Thyroid gland (tissue), 4 donors: ENCODE results near the gene GRB7. TPM values are rescaled to one million over a fixed set of nuclear protein-coding genes. Genes with fewer than 3 reads are reported as not detected.

Source experiments
- DNase-seq, 2 donors: peaks; one replicate each; pipeline ENCODE4 v3.0.0-alpha.2; 2019
- H3K27ac ChIP-seq, 3 donors: fragments of 200-600 bp; sonication (generic); 1 replicate in 2 of 3; 2 replicates in 1 of 3; pipeline ENCODE4 v1.5.1; 2016 to 2019; ENCODE audit warnings: mild to moderate bottlenecking in 1 of 3, moderate library complexity in 1 of 3
- H3K27me3 ChIP-seq: fragments of 200-600 bp; sonication (generic); one replicate; pipeline ENCODE4 v1.5.1; 2019
- H3K36me3 ChIP-seq, 2 donors: fragments of 200-600 bp; sonication (generic); one replicate each; pipeline ENCODE4 v1.5.1; 2016 to 2019
- H3K4me1 ChIP-seq, 2 donors: fragments of 200-600 bp; sonication (generic); one replicate each; pipeline ENCODE4 v1.5.1; 2017 to 2019
- H3K4me3 ChIP-seq, 3 donors: fragments of 200-600 bp; sonication (generic); replicated peaks in 1 of 3; 1 replicate in 2 of 3; 2 replicates in 1 of 3; pipeline ENCODE4 v1.5.1; 2016; ENCODE audit warnings: mild to moderate bottlenecking in 1 of 3
- H3K9me3 ChIP-seq: fragments of 200-600 bp; sonication (generic); one replicate; pipeline ENCODE4 v1.5.1; 2017
- POLR2A ChIP-seq, 2 donors: fragments of 450-650 bp; IDR thresholded peaks; one replicate each; pipeline ENCODE4 v1.6.1; 2017; ENCODE audit warnings: antibody characterized with exemption in 2 of 2, mild to moderate bottlenecking in 2 of 2, moderate library complexity in 1 of 2
- WGBS, 2 donors: methylation state at CpG; one replicate each; pipeline ENCODE4 v1.1.5; 2017; 5-methylcytosine and 5-hydroxymethylcytosine counted together
- intact Hi-C: fragments of 100-400 bp; cut with DNase I; formaldehyde crosslinking; loops from one replicate; pipeline ENCODE4 v1.15.1; 2023
- total RNA-seq, 4 donors: library from RNA; depleted of rRNA; stranded (reverse); fragments of >200 nt; gene quantifications; one replicate each; pipeline ENCODE4 v1.2.3, GENCODE V29; 2016
- TF ChIP-seq, protein P1 (sequence below), 6 experiments: fragments of 200-600 bp in 3 of 6; fragments of 450-650 bp in 3 of 6; sonication (generic) in 3 of 6; IDR thresholded peaks; one replicate each; pipeline ENCODE4 v1.5.1; 2016 to 2019; ENCODE audit warnings: antibody characterized with exemption in 6 of 6, mild to moderate bottlenecking in 2 of 6, inconsistent platforms in 1 of 6, moderate library complexity in 1 of 6

The GRB7 gene
- total RNA-seq, 4 donors from 2014 or later: 7.1 to 14.0 (median 8.7) TPM

DNA sequence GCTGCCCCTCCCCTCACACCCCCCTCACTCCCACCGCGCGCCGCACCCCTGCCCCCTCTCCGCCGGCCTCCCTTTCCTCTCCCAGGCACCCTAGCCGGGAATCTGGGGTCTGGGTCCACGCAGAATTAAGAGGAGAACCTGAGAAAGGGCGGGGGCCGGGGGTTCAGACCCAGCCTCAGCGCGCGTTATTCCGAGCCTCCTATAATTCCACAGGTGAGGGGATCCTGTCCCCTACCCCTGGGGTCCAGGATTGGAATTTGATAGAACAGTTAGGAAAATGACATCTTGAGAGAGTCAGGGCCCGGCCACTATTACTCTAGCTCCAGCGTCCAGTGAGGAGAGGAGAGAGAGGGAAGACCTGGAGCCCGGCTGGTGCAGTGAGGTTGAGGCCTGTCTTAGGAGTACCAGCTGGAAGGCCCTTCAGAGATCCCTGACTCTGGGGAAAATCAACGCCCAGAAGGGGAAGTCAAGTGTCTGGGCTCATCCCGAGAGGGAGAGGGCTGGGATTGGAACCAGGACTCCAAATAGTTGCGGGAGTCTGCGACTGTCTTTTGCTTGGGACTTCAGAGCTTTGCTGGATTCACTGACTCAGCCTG lies 17.3 kb downstream of the GRB7 start:
- H3K36me3 ChIP-seq: no peaks in the 10 kb centered on the region
- no peaks in the 10 kb centered on the region for H3K27me3 ChIP-seq
- DNase-seq: peak; percentile 19 to 26
- H3K4me3 ChIP-seq: peak overlapping the region in 2 of 3 donors; percentile 62 to 71
- peak overlapping the region; percentile 88 to 90 (median 90) for H3K27ac ChIP-seq
- TF ChIP-seq POLR2A (IDR thresholded peaks at IDR 0.05): no peak
- TF ChIP-seq, protein P1, sequence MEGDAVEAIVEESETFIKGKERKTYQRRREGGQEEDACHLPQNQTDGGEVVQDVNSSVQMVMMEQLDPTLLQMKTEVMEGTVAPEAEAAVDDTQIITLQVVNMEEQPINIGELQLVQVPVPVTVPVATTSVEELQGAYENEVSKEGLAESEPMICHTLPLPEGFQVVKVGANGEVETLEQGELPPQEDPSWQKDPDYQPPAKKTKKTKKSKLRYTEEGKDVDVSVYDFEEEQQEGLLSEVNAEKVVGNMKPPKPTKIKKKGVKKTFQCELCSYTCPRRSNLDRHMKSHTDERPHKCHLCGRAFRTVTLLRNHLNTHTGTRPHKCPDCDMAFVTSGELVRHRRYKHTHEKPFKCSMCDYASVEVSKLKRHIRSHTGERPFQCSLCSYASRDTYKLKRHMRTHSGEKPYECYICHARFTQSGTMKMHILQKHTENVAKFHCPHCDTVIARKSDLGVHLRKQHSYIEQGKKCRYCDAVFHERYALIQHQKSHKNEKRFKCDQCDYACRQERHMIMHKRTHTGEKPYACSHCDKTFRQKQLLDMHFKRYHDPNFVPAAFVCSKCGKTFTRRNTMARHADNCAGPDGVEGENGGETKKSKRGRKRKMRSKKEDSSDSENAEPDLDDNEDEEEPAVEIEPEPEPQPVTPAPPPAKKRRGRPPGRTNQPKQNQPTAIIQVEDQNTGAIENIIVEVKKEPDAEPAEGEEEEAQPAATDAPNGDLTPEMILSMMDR (IDR thresholded peaks at IDR 0.05): no peak
- H3K9me3 ChIP-seq: no peaks in the 10 kb centered on the region
- H3K4me1 ChIP-seq: peaks cover 20 to 38% of the 10 kb centered on the region in 2 donors
- intact Hi-C loops: loop anchor here (5.0 kb wide), 1 partner anchor 133 kb away; no protein-coding TSS in a partner anchor
- 44 to 53% methylated on average over 16 to 18 of the region's 21 CpGs for WGBS, 2 donors

DNA sequence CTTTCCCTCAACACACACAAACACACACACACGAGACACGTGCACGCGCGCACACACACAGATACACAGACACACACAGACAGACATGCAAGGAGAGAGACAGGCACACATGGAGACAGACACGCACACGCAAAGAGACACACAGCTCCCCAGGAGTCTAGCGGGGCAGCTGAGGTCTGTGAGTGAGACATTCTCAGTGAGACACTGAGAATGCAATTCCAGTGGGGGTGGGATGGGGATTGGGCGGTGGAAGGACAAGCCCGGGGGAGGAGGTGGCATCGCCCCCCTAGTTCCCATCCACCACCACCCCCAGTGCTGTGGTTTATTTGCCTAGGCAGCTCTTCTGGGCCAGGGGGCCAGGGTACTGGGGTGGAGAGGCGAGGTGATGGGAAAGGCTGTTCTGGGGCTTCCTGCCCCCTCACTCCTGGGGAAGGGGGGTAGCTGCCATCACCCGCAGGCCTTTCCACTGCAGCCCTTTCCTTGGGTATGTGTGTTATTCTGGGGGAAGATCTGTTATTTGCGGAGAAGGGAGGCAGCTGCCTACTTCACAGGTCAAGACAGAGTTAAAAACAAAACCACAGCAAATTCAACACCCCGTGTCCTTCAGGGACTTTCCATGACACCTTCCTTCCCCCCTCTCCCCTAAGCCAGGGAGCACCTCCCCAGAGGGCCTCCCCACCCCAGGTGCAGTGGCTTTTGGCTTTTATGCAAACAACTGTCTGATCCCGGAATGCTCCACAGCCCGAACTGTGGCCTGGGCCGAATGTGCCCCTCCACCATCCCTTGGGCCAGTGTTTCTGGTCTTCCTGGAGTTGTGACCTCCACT lies 18.0 kb downstream of the GRB7 start:
- no peaks in the 10 kb centered on the region for H3K27me3 ChIP-seq
- intact Hi-C loops: no loop called here
- no peaks in the 10 kb centered on the region for H3K9me3 ChIP-seq
- no peaks in the 10 kb centered on the region for H3K36me3 ChIP-seq
- H3K4me1 ChIP-seq: peaks cover 13 to 31% of the 10 kb centered on the region in 2 donors
- H3K4me3 ChIP-seq: no peak overlapping the region
- WGBS, 2 donors: 54 to 66% methylated on average over 15 of the region's 18 CpGs
- H3K27ac ChIP-seq: peak overlapping the region in 1 of 3 donors; percentile 88
- no peak for DNase-seq
- TF ChIP-seq, protein P1 (IDR thresholded peaks at IDR 0.05): no peak
- no peak for TF ChIP-seq POLR2A (IDR thresholded peaks at IDR 0.05)

GRCh38 chr17:39756380-39757079 lies 18.8 kb downstream of the GRB7 start:
- H3K4me3 ChIP-seq: no peak overlapping the region
- peaks cover 7 to 23% of the 10 kb centered on the region in 2 donors for H3K4me1 ChIP-seq
- H3K27me3 ChIP-seq: no peaks in the 10 kb centered on the region
- H3K27ac ChIP-seq: no peak overlapping the region
- 54 to 82% methylated on average over 5 to 7 of the region's 7 CpGs for WGBS, 2 donors
- H3K36me3 ChIP-seq: no peaks in the 10 kb centered on the region
- H3K9me3 ChIP-seq: no peaks in the 10 kb centered on the region
- intact Hi-C loops: no loop called here
- no peak for TF ChIP-seq POLR2A (IDR thresholded peaks at IDR 0.05)
- TF ChIP-seq, protein P1 (IDR thresholded peaks at IDR 0.05): no peak
- no peak for DNase-seq

- Histone ChIP-seq H3K27me3 (no peaks in the 10 kb centered on the region), H3K4me1 (peaks cover 5 to 17% of the 10 kb centered on the region in 2 donors), H3K4me3 (no peak overlapping the region), H3K9me3 (no peaks in the 10 kb centered on the region), H3K36me3 (no peaks in the 10 kb centered on the region), H3K27ac (no peak overlapping the region)
- no peak for TF ChIP-seq POLR2A (IDR thresholded peaks at IDR 0.05)
- TF ChIP-seq, protein P1 (IDR thresholded peaks at IDR 0.05): no peak
- WGBS, 2 donors: 92 to 93% methylated on average over 4 of the region's 4 CpGs
- DNase-seq: no peak
- intact Hi-C loops: no loop called here
These were observed 19.5 kb downstream of the GRB7 start for GRCh38 chr17:39757176-39757662.
